K562 (cell line): ENCODE measurements around the gene LIN28B. TPM values are rescaled to one million over a fixed set of nuclear protein-coding genes. Genes with fewer than 3 reads are reported as not detected.
A peak's percentile ranks its signal among the peaks of the same experiment; 100 is the strongest.

ENCODE experiments used
- CBX3 ChIP-seq, 2 experiments: IDR thresholded peaks; 1 replicate in 1 of 2; 2 replicates in 1 of 2; pipeline ENCODE4 v1.6.1; 2012; ENCODE audit warnings: inconsistent platforms in 2 of 2, low read length in 2 of 2, borderline replicate concordance in 1 of 2, control low read depth in 1 of 2
- CREB3 ChIP-seq: fragments of 450-650 bp; conservative IDR thresholded peaks from 2 replicates; pipeline ENCODE4 v1.6.1; 2016; ENCODE audit warnings: missing genetic modification characterization, low read depth, mild to moderate bottlenecking, missing compliant biosample characterization, moderate library complexity
- DPF2 ChIP-seq: fragments of 450-650 bp; IDR thresholded peaks from 2 replicates; pipeline ENCODE4 v1.6.1; 2016
- EHMT2 ChIP-seq: fragments of 450-650 bp; IDR thresholded peaks from 2 replicates; pipeline ENCODE4 v1.6.1; 2018; ENCODE audit warnings: antibody characterized with exemption
- ETV1 ChIP-seq: fragments of 450-650 bp; conservative IDR thresholded peaks from 2 replicates; pipeline ENCODE4 v1.6.1; 2016; ENCODE audit warnings: missing genetic modification characterization, control low read depth, low read depth, missing compliant biosample characterization
- HDAC1 ChIP-seq, 2 experiments: fragments of 450-650 bp; IDR thresholded peaks; 2 replicates each; pipeline ENCODE4 v1.6.1; 2016 to 2017; ENCODE audit warnings: inconsistent platforms in 1 of 2, mild to moderate bottlenecking in 1 of 2, moderate library complexity in 1 of 2
- MAZ ChIP-seq, 2 experiments: fragments of 450-650 bp in 1 of 2; sonication (generic) in 1 of 2; formaldehyde crosslinking; IDR thresholded peaks in 1 of 2; conservative IDR thresholded peaks in 1 of 2; 2 replicates each; pipeline versions ENCODE4 v1.4.0 to v1.5.0; 2020; ENCODE audit warnings: mild to moderate bottlenecking in 1 of 2, missing genetic modification reagents in 1 of 2
- MEIS2 ChIP-seq: fragments of 450-650 bp; IDR thresholded peaks from 2 replicates; pipeline ENCODE4 v1.6.1; 2014; ENCODE audit warnings: mild to moderate bottlenecking; ENCODE audit not compliant: partially characterized antibody
- NFATC3 ChIP-seq: fragments of 450-650 bp; IDR thresholded peaks from 2 replicates; pipeline ENCODE4 v1.6.1; 2017; ENCODE audit warnings: mild to moderate bottlenecking
- RAD21 ChIP-seq, 2 experiments: fragments of 250-450 bp in 1 of 2; fragments of 450-650 bp in 1 of 2; sonication (Bioruptor Pico) in 1 of 2; formaldehyde crosslinking in 1 of 2; IDR thresholded peaks in 1 of 2; conservative IDR thresholded peaks in 1 of 2; 2 replicates each; pipeline versions ENCODE4 v1.4.0 to v1.8.0; 2020 to 2022; ENCODE audit warnings: mild to moderate bottlenecking in 2 of 2, moderate library complexity in 1 of 2
- RBBP5 ChIP-seq: fragments of 200-600 bp; sonication (generic); IDR thresholded peaks from 2 replicates; pipeline ENCODE4 v1.6.1; 2012; ENCODE audit warnings: borderline replicate concordance, mild to moderate bottlenecking, low read length, control low read depth, inconsistent platforms; ENCODE audit not compliant: insufficient read depth, poor library complexity, severe bottlenecking
- ZNF146 ChIP-seq: IDR thresholded peaks from one replicate; pipeline ENCODE4 v1.6.1; 2018; ENCODE audit warnings: missing compliant biosample characterization; ENCODE audit not compliant: unreplicated experiment
- polyA plus RNA-seq, 8 experiments: library from polyadenylated mRNA; depleted of rRNA in 4 of 8; stranded (reverse) in 5 of 8; unstranded in 3 of 8; fragments of >200 nt; fragmentation: Nextera tagmentation in 2 of 8; fragmentation: Illumina TruSeq in 1 of 8; extraction: Ambion mirVana in 2 of 8; extraction: Trizol in 1 of 8; gene quantifications; 2 replicates each; pipeline versions ENCODE4 v1.2.1 to v1.2.3, GENCODE V29; 2011 to 2014; ENCODE audit warnings: inconsistent platforms in 1 of 8, missing spikeins in 1 of 8
- total RNA-seq, 7 experiments: library from RNA; depleted of rRNA in 6 of 7; stranded (reverse); fragments of >200 nt in 6 of 7; fragmentation: Illumina TruSeq in 2 of 7; extraction: Trizol in 2 of 7; gene quantifications; 2 replicates each; pipeline versions ENCODE4 v1.2.1 to v1.2.3, GENCODE V29; 2011 to 2021; ENCODE audit warnings: low replicate concordance in 1 of 7
- TF ChIP-seq, protein P1 (sequence below): sonication (generic); formaldehyde crosslinking; IDR thresholded peaks from 2 replicates; pipeline ENCODE4 v1.8.0; 2022; ENCODE audit warnings: missing genetic modification reagents, mild to moderate bottlenecking, borderline replicate concordance
- TF ChIP-seq, protein P2 (sequence below), 2 experiments: IDR thresholded peaks; 2 replicates each; pipeline ENCODE4 v1.6.1; 2012; ENCODE audit warnings: improper control_type of control experiment in 2 of 2, low read depth in 2 of 2, low read length in 2 of 2, borderline replicate concordance in 1 of 2
- TF ChIP-seq, protein P3 (sequence below): sonication (generic); formaldehyde crosslinking; IDR thresholded peaks from 2 replicates; pipeline ENCODE4 v1.8.0; 2023; ENCODE audit warnings: mild to moderate bottlenecking, missing genetic modification reagents

LIN28B gene
- total and polyA plus RNA-seq, 9 of the 15 experiments (the other 6 are each of a cell fraction or from before 2014, with no cell fraction given): 20.9 to 77.3 (median 42.1) TPM

- peak; percentile 50 for TF ChIP-seq RBBP5
- TF ChIP-seq, protein P1, sequence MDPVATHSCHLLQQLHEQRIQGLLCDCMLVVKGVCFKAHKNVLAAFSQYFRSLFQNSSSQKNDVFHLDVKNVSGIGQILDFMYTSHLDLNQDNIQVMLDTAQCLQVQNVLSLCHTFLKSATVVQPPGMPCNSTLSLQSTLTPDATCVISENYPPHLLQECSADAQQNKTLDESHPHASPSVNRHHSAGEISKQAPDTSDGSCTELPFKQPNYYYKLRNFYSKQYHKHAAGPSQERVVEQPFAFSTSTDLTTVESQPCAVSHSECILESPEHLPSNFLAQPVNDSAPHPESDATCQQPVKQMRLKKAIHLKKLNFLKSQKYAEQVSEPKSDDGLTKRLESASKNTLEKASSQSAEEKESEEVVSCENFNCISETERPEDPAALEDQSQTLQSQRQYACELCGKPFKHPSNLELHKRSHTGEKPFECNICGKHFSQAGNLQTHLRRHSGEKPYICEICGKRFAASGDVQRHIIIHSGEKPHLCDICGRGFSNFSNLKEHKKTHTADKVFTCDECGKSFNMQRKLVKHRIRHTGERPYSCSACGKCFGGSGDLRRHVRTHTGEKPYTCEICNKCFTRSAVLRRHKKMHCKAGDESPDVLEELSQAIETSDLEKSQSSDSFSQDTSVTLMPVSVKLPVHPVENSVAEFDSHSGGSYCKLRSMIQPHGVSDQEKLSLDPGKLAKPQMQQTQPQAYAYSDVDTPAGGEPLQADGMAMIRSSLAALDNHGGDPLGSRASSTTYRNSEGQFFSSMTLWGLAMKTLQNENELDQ (CRISPR knock-in tag): no peak
- TF ChIP-seq, protein P2, sequence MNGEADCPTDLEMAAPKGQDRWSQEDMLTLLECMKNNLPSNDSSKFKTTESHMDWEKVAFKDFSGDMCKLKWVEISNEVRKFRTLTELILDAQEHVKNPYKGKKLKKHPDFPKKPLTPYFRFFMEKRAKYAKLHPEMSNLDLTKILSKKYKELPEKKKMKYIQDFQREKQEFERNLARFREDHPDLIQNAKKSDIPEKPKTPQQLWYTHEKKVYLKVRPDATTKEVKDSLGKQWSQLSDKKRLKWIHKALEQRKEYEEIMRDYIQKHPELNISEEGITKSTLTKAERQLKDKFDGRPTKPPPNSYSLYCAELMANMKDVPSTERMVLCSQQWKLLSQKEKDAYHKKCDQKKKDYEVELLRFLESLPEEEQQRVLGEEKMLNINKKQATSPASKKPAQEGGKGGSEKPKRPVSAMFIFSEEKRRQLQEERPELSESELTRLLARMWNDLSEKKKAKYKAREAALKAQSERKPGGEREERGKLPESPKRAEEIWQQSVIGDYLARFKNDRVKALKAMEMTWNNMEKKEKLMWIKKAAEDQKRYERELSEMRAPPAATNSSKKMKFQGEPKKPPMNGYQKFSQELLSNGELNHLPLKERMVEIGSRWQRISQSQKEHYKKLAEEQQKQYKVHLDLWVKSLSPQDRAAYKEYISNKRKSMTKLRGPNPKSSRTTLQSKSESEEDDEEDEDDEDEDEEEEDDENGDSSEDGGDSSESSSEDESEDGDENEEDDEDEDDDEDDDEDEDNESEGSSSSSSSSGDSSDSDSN (IDR thresholded peaks at IDR 0.05; ENCODE audit: borderline replicate concordance in 1 of 2, low read depth in 2 of 2, low read length in 2 of 2): peak in 1 of 2 experiments; percentile 80; a peak in 2 of 4 replicates
- peak; percentile 36 for TF ChIP-seq DPF2
- TF ChIP-seq MAZ (CRISPR knock-in tag; conservative IDR thresholded peaks at IDR 0.05 in 1 of 2, IDR thresholded peaks at IDR 0.05 in 1 of 2): peak in 1 of 2 experiments; percentile 56; a peak in 1 of 4 replicates
- no peak for TF ChIP-seq NFATC3
- TF ChIP-seq HDAC1 (IDR thresholded peaks at IDR 0.05): peak in 1 of 2 experiments; percentile 87; a peak in 2 of 4 replicates
- peak; percentile 92 for TF ChIP-seq MEIS2
- TF ChIP-seq, protein P3, sequence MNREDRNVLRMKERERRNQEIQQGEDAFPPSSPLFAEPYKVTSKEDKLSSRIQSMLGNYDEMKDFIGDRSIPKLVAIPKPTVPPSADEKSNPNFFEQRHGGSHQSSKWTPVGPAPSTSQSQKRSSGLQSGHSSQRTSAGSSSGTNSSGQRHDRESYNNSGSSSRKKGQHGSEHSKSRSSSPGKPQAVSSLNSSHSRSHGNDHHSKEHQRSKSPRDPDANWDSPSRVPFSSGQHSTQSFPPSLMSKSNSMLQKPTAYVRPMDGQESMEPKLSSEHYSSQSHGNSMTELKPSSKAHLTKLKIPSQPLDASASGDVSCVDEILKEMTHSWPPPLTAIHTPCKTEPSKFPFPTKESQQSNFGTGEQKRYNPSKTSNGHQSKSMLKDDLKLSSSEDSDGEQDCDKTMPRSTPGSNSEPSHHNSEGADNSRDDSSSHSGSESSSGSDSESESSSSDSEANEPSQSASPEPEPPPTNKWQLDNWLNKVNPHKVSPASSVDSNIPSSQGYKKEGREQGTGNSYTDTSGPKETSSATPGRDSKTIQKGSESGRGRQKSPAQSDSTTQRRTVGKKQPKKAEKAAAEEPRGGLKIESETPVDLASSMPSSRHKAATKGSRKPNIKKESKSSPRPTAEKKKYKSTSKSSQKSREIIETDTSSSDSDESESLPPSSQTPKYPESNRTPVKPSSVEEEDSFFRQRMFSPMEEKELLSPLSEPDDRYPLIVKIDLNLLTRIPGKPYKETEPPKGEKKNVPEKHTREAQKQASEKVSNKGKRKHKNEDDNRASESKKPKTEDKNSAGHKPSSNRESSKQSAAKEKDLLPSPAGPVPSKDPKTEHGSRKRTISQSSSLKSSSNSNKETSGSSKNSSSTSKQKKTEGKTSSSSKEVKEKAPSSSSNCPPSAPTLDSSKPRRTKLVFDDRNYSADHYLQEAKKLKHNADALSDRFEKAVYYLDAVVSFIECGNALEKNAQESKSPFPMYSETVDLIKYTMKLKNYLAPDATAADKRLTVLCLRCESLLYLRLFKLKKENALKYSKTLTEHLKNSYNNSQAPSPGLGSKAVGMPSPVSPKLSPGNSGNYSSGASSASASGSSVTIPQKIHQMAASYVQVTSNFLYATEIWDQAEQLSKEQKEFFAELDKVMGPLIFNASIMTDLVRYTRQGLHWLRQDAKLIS (CRISPR knock-in tag): no peak
- TF ChIP-seq EHMT2: 0 out of 2 replicates have a peak, but pooled peaks have one; percentile 58
- 0 out of 3 replicates have a peak, but pooled peaks of 1 of the 2 experiments have one; percentile 12 for TF ChIP-seq CBX3 (IDR thresholded peaks at IDR 0.05; ENCODE audit: borderline replicate concordance in 1 of 2, low read length in 2 of 2)
- no peak for TF ChIP-seq ZNF146 (CRISPR knock-in tag)
- peak; percentile 22 to 44; a peak in 3 of 4 replicates for TF ChIP-seq RAD21 (CRISPR knock-in tag; conservative IDR thresholded peaks at IDR 0.05 in 1 of 2, IDR thresholded peaks at IDR 0.05 in 1 of 2)
- no peak for TF ChIP-seq CREB3 (tag)
- peak; percentile 79 for TF ChIP-seq ETV1 (tag)
Observed at GRCh38 chr6:104955927-104956730, 778 bp upstream of the LIN28B start (continued).
